Middle frontal gyrus (tissue), 1 donor: ENCODE measurements around the gene GSN.
"Not testable (repeated sequence)": the region's sequence is repeated elsewhere in the genome, so short reads cannot be mapped to it uniquely, and the experiment has no call there.

Source experiments
- DNase-seq: peaks from one replicate; pipeline ENCODE4 v3.0.0-alpha.2; 2015; ENCODE audit warnings: low spot score; ENCODE audit errors: extremely low spot score

The GSN gene

GRCh38 chr9:121286973-121287741 lies 19.2 kb downstream of the GSN start:
- DNase-seq, result no peak

GRCh38 chr9:121288673-121289025 lies 20.7 kb downstream of the GSN start:
- no peak for DNase-seq

- DNase-seq, result no peak
Observed at GRCh38 chr9:121289026-121289771, 21.2 kb downstream of the GSN start.

GRCh38 chr9:121289772-121290370 lies 21.9 kb downstream of the GSN start:
- no peak for DNase-seq

- DNase-seq, result not testable (repeated sequence)
Observed at GRCh38 chr9:121291536-121291935, 23.6 kb downstream of the GSN start.

GRCh38 chr9:121292051-121292450 lies 24.1 kb downstream of the GSN start:
- no peak for DNase-seq

- DNase-seq, result no peak
Observed at GRCh38 chr9:121292801-121293241, 24.9 kb downstream of the GSN start.

- DNase-seq, result no peak
Observed at GRCh38 chr9:121294151-121294743, 26.3 kb downstream of the GSN start.

- DNase-seq, result no peak
Observed at GRCh38 chr9:121294866-121295661, 27.1 kb downstream of the GSN start.

- no peak for DNase-seq
Observed at GRCh38 chr9:121295662-121296191, 27.8 kb downstream of the GSN start.

GRCh38 chr9:121296213-121297127 lies 28.5 kb downstream of the GSN start:
- DNase-seq, result no peak

GRCh38 chr9:121297389-121297788 lies 29.4 kb downstream of the GSN start:
- no peak for DNase-seq

- no peak for DNase-seq
Observed at GRCh38 chr9:121298016-121298538, 30.1 kb downstream of the GSN start.

GRCh38 chr9:121298689-121299466 lies 30.9 kb downstream of the GSN start:
- no peak for DNase-seq

GRCh38 chr9:121299467-121300282 lies 31.7 kb downstream of the GSN start:
- no peak for DNase-seq

- no peak for DNase-seq
Observed at GRCh38 chr9:121300283-121301119, 32.5 kb downstream of the GSN start.

- no peak for DNase-seq
Observed at GRCh38 chr9:121301881-121302286, 33.9 kb downstream of the GSN start.
